PC-3 (cell line): ENCODE data around the gene SENP3. TPM values are rescaled to one million over a fixed set of nuclear protein-coding genes. Genes with fewer than 3 reads are reported as not detected.

Experiments
- ATAC-seq: fragments of 200-7000 bp; cut with Tn5 transposase; 2 replicates; pipeline ENCODE4 v1.9.1; 2020; ENCODE audit warnings: mild to moderate bottlenecking, moderate library complexity
- BruUV-seq: library from RNA; stranded (reverse); fragments of 400-500 nt; replicated peaks from 2 replicates; lab custom pipeline; 2021; lab: Mats Ljungman, UMichigan
- CTCF ChIA-PET: fragments of 300-600 bp; sonication (Branson Sonifier 250); formaldehyde crosslinking; loops from one replicate; lab custom pipeline; 2022; ENCODE audit warnings: antibody characterized with exemption; lab: Charles Lee
- POLR2A ChIA-PET: fragments of 300-600 bp; sonication (Branson Sonifier 250); formaldehyde crosslinking; loops from one replicate; lab custom pipeline; 2022; ENCODE audit warnings: antibody characterized with exemption; ENCODE audit not compliant: unreplicated experiment; lab: Charles Lee
- DNase-seq: peaks from one replicate; pipeline ENCODE4 v3.0.0-alpha.2; 2015
- H2AFZ ChIP-seq: fragments of 300-600 bp; sonication (generic); 2 replicates; pipeline ENCODE4 v1.6.0; 2016; ENCODE audit warnings: antibody characterized with exemption, low read length
- H3F3A ChIP-seq: fragments of 300-600 bp; sonication (generic); one replicate; pipeline ENCODE4 v1.6.0; 2017; ENCODE audit warnings: antibody characterized with exemption, low read length, control low read depth, mild to moderate bottlenecking; ENCODE audit not compliant: unreplicated experiment
- H3K27ac ChIP-seq: fragments of 300-600 bp; sonication (generic); 2 replicates; pipeline ENCODE4 v1.5.1; 2016; ENCODE audit warnings: mild to moderate bottlenecking, low read length
- H3K27me3 ChIP-seq: fragments of 300-600 bp; sonication (generic); 2 replicates; pipeline ENCODE4 v1.6.1; 2016; ENCODE audit warnings: low read length, mixed read lengths
- H3K36me3 ChIP-seq: fragments of 300-600 bp; sonication (generic); 2 replicates; pipeline ENCODE4 v1.6.1; 2016; ENCODE audit warnings: low read depth, mixed run types, low read length, mixed read lengths
- H3K4me1 ChIP-seq: fragments of 300-600 bp; sonication (generic); 2 replicates; pipeline ENCODE4 v1.5.1; 2016; ENCODE audit warnings: low read length; ENCODE audit not compliant: insufficient read depth
- H3K4me2 ChIP-seq: fragments of 300-600 bp; sonication (generic); 2 replicates; pipeline ENCODE4 v1.6.0; 2016; ENCODE audit warnings: low read length
- H3K4me3 ChIP-seq: fragments of 300-600 bp; sonication (generic); 2 replicates; pipeline ENCODE4 v1.5.1; 2016; ENCODE audit warnings: mild to moderate bottlenecking, low read length, mixed read lengths
- H3K79me2 ChIP-seq: fragments of 300-600 bp; sonication (generic); 2 replicates; pipeline ENCODE4 v1.6.1; 2017; ENCODE audit warnings: low read length, mixed read lengths
- H3K9ac ChIP-seq: fragments of 300-600 bp; sonication (generic); 2 replicates; pipeline ENCODE4 v1.6.0; 2016; ENCODE audit warnings: mild to moderate bottlenecking, low read length
- H3K9me2 ChIP-seq: fragments of 300-600 bp; sonication (generic); replicated peaks from 2 replicates; pipeline ENCODE4 v1.6.1; 2016; ENCODE audit warnings: mixed run types, low read length, mixed read lengths
- H3K9me3 ChIP-seq: fragments of 300-600 bp; sonication (generic); 2 replicates; pipeline ENCODE4 v1.6.1; 2016; ENCODE audit warnings: low read length, mixed read lengths
- H4K20me1 ChIP-seq: fragments of 300-600 bp; sonication (generic); 2 replicates; pipeline ENCODE4 v1.6.1; 2016; ENCODE audit warnings: low read length, mixed read lengths
- CTCF ChIP-seq: fragments of 300-600 bp; sonication (generic); conservative IDR thresholded peaks from 2 replicates; pipeline ENCODE4 v1.5.1; 2017; ENCODE audit warnings: antibody characterized with exemption, low read depth, mild to moderate bottlenecking, low read length
- EZH2 ChIP-seq: fragments of 300-600 bp; sonication (generic); IDR thresholded peaks from one replicate; pipeline ENCODE4 v1.6.1; 2017; ENCODE audit warnings: antibody characterized with exemption, mild to moderate bottlenecking, low read length; ENCODE audit not compliant: unreplicated experiment
- EZH2phosphoT487 ChIP-seq: fragments of 300-600 bp; sonication (generic); IDR thresholded peaks from 2 replicates; pipeline ENCODE4 v1.6.1; 2018; ENCODE audit warnings: mild to moderate bottlenecking, antibody characterized with exemption, low read length, borderline replicate concordance
- intact Hi-C: fragments of 100-400 bp; cut with micrococcal nuclease; formaldehyde crosslinking; loops from 2 replicates; pipeline ENCODE4 v1.9.0; 2023
- total RNA-seq: library from RNA; depleted of rRNA; stranded (reverse); fragments of >200 nt; gene quantifications from 2 replicates; pipeline ENCODE4 v1.2.3, GENCODE V29; 2014

The SENP3 gene
- total RNA-seq, 1 experiment from 2014 or later = 82.8 TPM

- TF ChIP-seq EZH2phosphoT487 (no peak), EZH2 (no peak), CTCF (no peak)
- no peak for DNase-seq
- H3K9me3 ChIP-seq = no peaks in the 10 kb centered on the region
- ChIA-PET CTCF (no interaction called here), POLR2A (no interaction called here)
- H3K9me2 ChIP-seq = no peaks in the 10 kb centered on the region
- H2AFZ ChIP-seq = no peak overlapping the region
- H3F3A ChIP-seq = no peaks in the 10 kb centered on the region
- H3K79me2 ChIP-seq = no peaks in the 10 kb centered on the region
- no peaks in the 10 kb centered on the region for H3K27me3 ChIP-seq
- ATAC-seq = no peak
- no TSS peak for BruUV-seq
- H3K36me3 ChIP-seq = peaks cover 9% of the 10 kb centered on the region
- no peak overlapping the region for H3K9ac ChIP-seq
- no peak overlapping the region for H3K4me3 ChIP-seq
- no peak overlapping the region for H3K4me2 ChIP-seq
- intact Hi-C loops = no loop called here
- H3K4me1 ChIP-seq = no peaks in the 10 kb centered on the region
- no peaks in the 10 kb centered on the region for H4K20me1 ChIP-seq
- no peak overlapping the region for H3K27ac ChIP-seq
Observed at GRCh38 chr17:7515911-7516610, 45.7 kb upstream of the SENP3 start.

GRCh38 chr17:7523033-7523432, 38.7 kb upstream of the SENP3 start:
- intact Hi-C loops = no loop called here
- H3K9me3 ChIP-seq = no peaks in the 10 kb centered on the region
- TF ChIP-seq CTCF (peak; percentile 47; the same call in 1 of the 2 replicates), EZH2phosphoT487 (no peak), EZH2 (no peak)
- no peak overlapping the region for H3K27ac ChIP-seq
- no peaks in the 10 kb centered on the region for H3K4me1 ChIP-seq
- ChIA-PET CTCF (interaction anchor here (0.6 kb wide), 1 partner anchor 180 kb away, joined by 4 read pairs; no protein-coding TSS in a partner anchor), POLR2A (no interaction called here)
- no TSS peak for BruUV-seq
- H3K79me2 ChIP-seq = no peaks in the 10 kb centered on the region
- ATAC-seq = no peak
- H3K27me3 ChIP-seq = no peaks in the 10 kb centered on the region
- no peak overlapping the region for H3K4me3 ChIP-seq
- no peak overlapping the region for H3K4me2 ChIP-seq
- no peak overlapping the region for H3K9ac ChIP-seq
- no peaks in the 10 kb centered on the region for H3F3A ChIP-seq
- no peak overlapping the region for H2AFZ ChIP-seq
- peak; percentile 3 for DNase-seq
- H4K20me1 ChIP-seq = no peaks in the 10 kb centered on the region
- H3K9me2 ChIP-seq = no peaks in the 10 kb centered on the region
- no peaks in the 10 kb centered on the region for H3K36me3 ChIP-seq

- no peaks in the 10 kb centered on the region for H3K9me2 ChIP-seq
- DNase-seq (no peak), ATAC-seq (no peak)
- CTCF ChIA-PET = no interaction called here
- no peaks in the 10 kb centered on the region for H3K27me3 ChIP-seq
- BruUV-seq = no TSS peak
- no peak overlapping the region for H3K4me2 ChIP-seq
- TF ChIP-seq EZH2 = no peak
- TF ChIP-seq EZH2phosphoT487 = no peak
- no peak for TF ChIP-seq CTCF
- no peak overlapping the region for H3K27ac ChIP-seq
- no peak overlapping the region for H3K9ac ChIP-seq
- intact Hi-C loops = no loop called here
- no peaks in the 10 kb centered on the region for H3K79me2 ChIP-seq
- H3K9me3 ChIP-seq = no peaks in the 10 kb centered on the region
- no peaks in the 10 kb centered on the region for H3K4me1 ChIP-seq
- H3F3A ChIP-seq = no peaks in the 10 kb centered on the region
- no peaks in the 10 kb centered on the region for H3K36me3 ChIP-seq
- no peaks in the 10 kb centered on the region for H4K20me1 ChIP-seq
- H2AFZ ChIP-seq = no peak overlapping the region
- POLR2A ChIA-PET = no interaction called here
- no peak overlapping the region for H3K4me3 ChIP-seq
Observed at GRCh38 chr17:7528842-7529241, 32.9 kb upstream of the SENP3 start.
